ENCODE measurements around the gene UROS.

GRCh38 chr10:125757742-125758141 is 65.3 kb downstream of the UROS start:
- no peak for TF ChIP-seq EZH2 (IDR thresholded peaks at IDR 0.05; ENCODE audit: insufficient read depth, low read length)
- no peak for TF ChIP-seq CTCF (IDR thresholded peaks at IDR 0.05; ENCODE audit: insufficient read depth, low read depth, low read length)

All from astrocyte (in vitro differentiated cells and primary cell).